ENCODE measurements around the gene CREB5. TPM values are rescaled to one million over a fixed set of nuclear protein-coding genes. Genes with fewer than 3 reads are reported as not detected.

The CREB5 gene
- total RNA-seq, 1 donor from 2014 or later, result 0.80 TPM

DNA sequence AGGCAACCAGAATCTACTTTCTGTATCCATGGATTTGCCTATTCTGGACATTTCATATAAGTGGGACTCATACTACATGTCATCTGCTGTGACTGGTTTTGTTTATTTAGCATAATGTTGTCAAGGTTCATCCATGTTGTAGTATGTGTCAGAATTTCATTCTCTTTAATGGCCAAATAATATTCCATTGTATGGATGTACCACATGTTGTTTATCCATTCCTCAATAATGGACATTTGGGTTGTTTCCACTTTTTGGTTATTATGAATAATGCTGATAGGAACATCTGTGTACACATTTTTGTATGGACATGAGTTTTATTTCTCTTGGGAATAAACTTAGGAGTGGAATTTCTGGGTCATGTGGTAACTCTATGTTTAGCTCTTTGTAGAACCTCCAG is 133.7 kb downstream of the CREB5 start:
- ChIA-PET CTCF (no interaction called here), POLR2A (no interaction called here)
- Mint-ChIP-seq H3K27ac (no peak overlapping the region), H3K9me3 (peaks cover 13% of the 10 kb centered on the region), H3K4me3 (no peak overlapping the region), H3K4me1 (no peaks in the 10 kb centered on the region), H3K27me3 (peaks cover 23% of the 10 kb centered on the region), H3K36me3 (ENCODE audit: low read depth) (no peaks in the 10 kb centered on the region)
- DNase-seq (no peak), ATAC-seq (ENCODE audit: low read depth) (no peak)
- intact Hi-C loops (cut with micrococcal nuclease), result no loop called here
- TF ChIP-seq, protein P1, sequence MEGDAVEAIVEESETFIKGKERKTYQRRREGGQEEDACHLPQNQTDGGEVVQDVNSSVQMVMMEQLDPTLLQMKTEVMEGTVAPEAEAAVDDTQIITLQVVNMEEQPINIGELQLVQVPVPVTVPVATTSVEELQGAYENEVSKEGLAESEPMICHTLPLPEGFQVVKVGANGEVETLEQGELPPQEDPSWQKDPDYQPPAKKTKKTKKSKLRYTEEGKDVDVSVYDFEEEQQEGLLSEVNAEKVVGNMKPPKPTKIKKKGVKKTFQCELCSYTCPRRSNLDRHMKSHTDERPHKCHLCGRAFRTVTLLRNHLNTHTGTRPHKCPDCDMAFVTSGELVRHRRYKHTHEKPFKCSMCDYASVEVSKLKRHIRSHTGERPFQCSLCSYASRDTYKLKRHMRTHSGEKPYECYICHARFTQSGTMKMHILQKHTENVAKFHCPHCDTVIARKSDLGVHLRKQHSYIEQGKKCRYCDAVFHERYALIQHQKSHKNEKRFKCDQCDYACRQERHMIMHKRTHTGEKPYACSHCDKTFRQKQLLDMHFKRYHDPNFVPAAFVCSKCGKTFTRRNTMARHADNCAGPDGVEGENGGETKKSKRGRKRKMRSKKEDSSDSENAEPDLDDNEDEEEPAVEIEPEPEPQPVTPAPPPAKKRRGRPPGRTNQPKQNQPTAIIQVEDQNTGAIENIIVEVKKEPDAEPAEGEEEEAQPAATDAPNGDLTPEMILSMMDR (IDR thresholded peaks at IDR 0.05), result no peak

DNA sequence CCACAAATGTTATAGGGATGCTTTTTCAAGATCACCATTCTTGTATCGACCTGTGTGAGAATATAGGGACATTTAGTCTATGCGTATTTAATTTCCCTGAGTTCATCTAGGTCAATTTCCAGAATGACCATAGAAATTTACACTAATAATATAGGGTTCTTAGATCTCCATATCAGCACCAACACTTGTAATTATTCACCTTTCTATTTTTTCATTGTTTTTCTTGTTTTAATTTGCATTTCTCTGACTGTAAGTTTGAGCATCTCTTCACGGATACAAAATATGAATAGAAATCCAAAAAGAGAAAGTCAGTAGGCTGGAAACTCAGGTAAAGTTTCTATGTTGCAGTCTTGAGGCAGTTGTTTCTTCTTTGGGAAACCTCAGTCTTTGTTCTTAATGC is 134.8 kb downstream of the CREB5 start:
- Mint-ChIP-seq H3K27ac (no peak overlapping the region), H3K4me1 (no peaks in the 10 kb centered on the region), H3K9me3 (peaks cover 13% of the 10 kb centered on the region), H3K36me3 (ENCODE audit: low read depth) (no peaks in the 10 kb centered on the region), H3K4me3 (no peak overlapping the region), H3K27me3 (peaks cover 28% of the 10 kb centered on the region)
- DNase-seq (no peak), ATAC-seq (ENCODE audit: low read depth) (no peak)
- TF ChIP-seq, protein P1 (IDR thresholded peaks at IDR 0.05), result no peak
- CTCF ChIA-PET, result no interaction called here
- intact Hi-C loops (cut with micrococcal nuclease), result no loop called here
- POLR2A ChIA-PET, result no interaction called here

DNA sequence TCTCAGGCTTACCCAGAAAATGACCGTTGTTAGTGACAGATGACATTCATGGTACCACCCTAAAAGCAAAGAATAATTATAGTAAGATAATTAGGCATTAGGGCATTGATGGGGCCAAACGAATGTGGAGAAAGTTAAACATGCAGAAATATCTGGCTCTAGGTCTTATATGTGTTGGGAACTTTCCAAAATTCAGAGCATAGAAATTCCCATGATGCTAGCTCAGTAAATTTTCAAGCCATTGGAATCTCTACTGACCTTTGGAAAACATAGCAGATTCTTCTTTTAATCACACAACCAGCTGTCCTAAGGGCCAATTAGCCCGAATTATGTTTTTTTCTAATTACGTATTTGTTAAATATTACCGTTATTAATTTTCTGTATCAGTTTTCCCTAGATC is 136.1 kb downstream of the CREB5 start:
- TF ChIP-seq, protein P1 (IDR thresholded peaks at IDR 0.05), result no peak
- Mint-ChIP-seq H3K4me1 (no peaks in the 10 kb centered on the region), H3K9me3 (peaks cover 13% of the 10 kb centered on the region), H3K4me3 (no peak overlapping the region), H3K27me3 (peaks cover 22% of the 10 kb centered on the region), H3K36me3 (ENCODE audit: low read depth) (no peaks in the 10 kb centered on the region), H3K27ac (no peak overlapping the region)
- ChIA-PET POLR2A (no interaction called here), CTCF (interaction anchor here (0.6 kb wide), 1 partner anchor 1736 kb away, joined by 3 read pairs; no protein-coding TSS in a partner anchor)
- no peak for DNase-seq
- ATAC-seq (ENCODE audit: low read depth), result no peak
- intact Hi-C loops (cut with micrococcal nuclease), result no loop called here

DNA sequence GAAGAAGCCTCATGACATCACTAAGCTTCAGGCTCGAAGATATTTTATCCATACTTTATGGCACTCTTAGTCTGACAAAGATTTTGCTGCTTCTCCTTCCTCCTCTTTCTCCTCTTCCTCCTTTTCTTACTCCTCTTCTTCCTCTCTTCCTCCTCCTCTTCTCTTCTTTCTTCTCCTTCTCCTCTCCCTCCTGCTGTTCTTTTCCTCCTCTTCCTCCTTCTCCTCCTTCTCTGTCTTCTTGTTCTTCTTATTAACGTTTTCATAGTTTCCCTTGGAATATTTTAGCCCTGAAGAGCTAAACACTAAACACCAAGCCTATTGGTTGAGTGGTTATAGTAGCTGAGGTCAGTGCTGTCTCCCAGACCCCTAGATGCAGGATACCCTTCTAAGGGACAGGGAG is 137.7 kb downstream of the CREB5 start:
- Mint-ChIP-seq H3K36me3 (ENCODE audit: low read depth) (no peaks in the 10 kb centered on the region), H3K9me3 (peaks cover 13% of the 10 kb centered on the region), H3K4me1 (no peaks in the 10 kb centered on the region), H3K27me3 (peaks cover 23% of the 10 kb centered on the region), H3K27ac (no peak overlapping the region), H3K4me3 (no peak overlapping the region)
- CTCF ChIA-PET, result no interaction called here
- TF ChIP-seq, protein P1 (IDR thresholded peaks at IDR 0.05), result no peak
- ATAC-seq (ENCODE audit: low read depth) (no peak), DNase-seq (no peak)
- POLR2A ChIA-PET, result no interaction called here
- intact Hi-C loops (cut with micrococcal nuclease), result no loop called here

DNA sequence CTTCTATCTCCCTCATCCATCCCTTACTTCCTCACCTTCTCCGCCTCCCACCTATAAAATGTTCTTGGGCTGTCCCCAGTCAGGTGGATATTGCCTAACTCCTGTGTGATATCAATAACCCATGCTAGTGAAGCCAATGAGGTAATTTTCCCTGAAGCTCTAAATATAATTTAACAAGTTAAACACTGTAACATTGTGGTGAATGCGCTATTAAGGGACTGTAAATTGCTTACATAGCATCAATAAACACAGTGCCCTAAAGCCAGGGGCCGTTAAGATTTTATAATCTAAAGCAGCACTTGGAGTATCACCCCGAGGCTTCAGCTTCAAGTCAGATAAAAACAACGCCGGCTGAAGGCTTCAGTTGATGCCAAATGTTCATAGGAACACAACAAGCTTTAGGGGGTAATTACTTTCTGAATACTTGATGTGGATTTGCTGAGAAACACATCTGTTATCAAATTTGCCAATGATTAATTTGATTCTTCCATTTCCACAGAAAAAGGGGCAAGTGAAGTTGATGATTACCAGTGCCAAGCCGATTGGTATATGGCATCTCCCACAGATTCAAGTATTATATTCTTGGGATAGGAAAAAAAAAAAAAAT is 138.4 kb downstream of the CREB5 start:
- intact Hi-C loops (cut with micrococcal nuclease), result no loop called here
- H3K4me1 Mint-ChIP-seq, result no peaks in the 10 kb centered on the region
- CTCF ChIA-PET, result no interaction called here

More for the DNA sequence above, 138.4 kb downstream of the CREB5 start:
- Mint-ChIP-seq H3K27ac (no peak overlapping the region), H3K36me3 (ENCODE audit: low read depth) (no peaks in the 10 kb centered on the region), H3K4me3 (no peak overlapping the region), H3K27me3 (peaks cover 20% of the 10 kb centered on the region), H3K9me3 (peaks cover 12% of the 10 kb centered on the region)
- POLR2A ChIA-PET, result no interaction called here
- ATAC-seq (ENCODE audit: low read depth) (no peak), DNase-seq (no peak)
- TF ChIP-seq, protein P1 (IDR thresholded peaks at IDR 0.05), result no peak
